Left ventricle myocardium inferior (tissue), 1 donor: ENCODE data around the gene SORCS2. TPM values are rescaled to one million over a fixed set of nuclear protein-coding genes. Genes with fewer than 3 reads are reported as not detected.

Experiments used
- DNase-seq: peaks from one replicate; pipeline ENCODE4 v3.0.0-alpha.2; 2020
- H3K27ac ChIP-seq: fragments of 200-600 bp; replicated peaks from 2 replicates; pipeline ENCODE4 v1.8.0; 2021
- H3K27me3 ChIP-seq: fragments of 200-600 bp; 2 replicates; pipeline ENCODE4 v1.8.0; 2021; ENCODE audit warnings: low read depth
- H3K36me3 ChIP-seq: fragments of 200-600 bp; 2 replicates; pipeline ENCODE4 v1.8.0; 2021
- H3K4me1 ChIP-seq: fragments of 200-600 bp; 2 replicates; pipeline ENCODE4 v1.8.0; 2021
- H3K4me3 ChIP-seq: fragments of 200-600 bp; 2 replicates; pipeline ENCODE4 v1.8.0; 2021; ENCODE audit warnings: mild to moderate bottlenecking, moderate library complexity
- H3K9me3 ChIP-seq: fragments of 200-600 bp; replicated peaks from 2 replicates; pipeline ENCODE4 v1.8.0; 2021
- CTCF ChIP-seq: fragments of 200-600 bp; IDR thresholded peaks from 2 replicates; pipeline ENCODE4 v1.8.0; 2021; ENCODE audit warnings: antibody characterized with exemption, mild to moderate bottlenecking, borderline replicate concordance
- intact Hi-C: fragments of 100-400 bp; cut with micrococcal nuclease; formaldehyde crosslinking; loops from one replicate; pipeline ENCODE4 v1.11.0; 2022
- total RNA-seq: library from RNA; stranded (reverse); fragmentation: NEBNext Ultra II Directional; extraction: Animal tissue kit (Norgen Biotek cat#: 25700); gene quantifications from one replicate; pipeline ENCODE4 v1.2.1, GENCODE V29; 2021
- donor health status: DM: no; HTN: yes; CAD: no; lungs with severe emphysema.

Gene SORCS2
- total RNA-seq, 1 donor from 2014 or later: 1.2 TPM

- H3K4me1 ChIP-seq: no peaks in the 10 kb centered on the region
- TF ChIP-seq CTCF: peak; percentile 46
- no peak overlapping the region for H3K27ac ChIP-seq
- H3K36me3 ChIP-seq: no peaks in the 10 kb centered on the region
- DNase-seq: no peak
- intact Hi-C loops: no loop called here
- no peaks in the 10 kb centered on the region for H3K9me3 ChIP-seq
- peaks cover 64% of the 10 kb centered on the region for H3K27me3 ChIP-seq
- no peak overlapping the region for H3K4me3 ChIP-seq
Measured at GRCh38 chr4:7186031-7186430, 6.3 kb upstream of the SORCS2 start.

GRCh38 chr4:7186516-7187167 is 5.7 kb upstream of the SORCS2 start:
- no peak overlapping the region for H3K27ac ChIP-seq
- H3K4me3 ChIP-seq: no peak overlapping the region
- no peak for TF ChIP-seq CTCF
- H3K27me3 ChIP-seq: peaks cover 70% of the 10 kb centered on the region
- H3K9me3 ChIP-seq: no peaks in the 10 kb centered on the region
- H3K36me3 ChIP-seq: no peaks in the 10 kb centered on the region
- H3K4me1 ChIP-seq: no peaks in the 10 kb centered on the region
- intact Hi-C loops: no loop called here
- DNase-seq: no peak

GRCh38 chr4:7187168-7187535 is 5.2 kb upstream of the SORCS2 start:
- TF ChIP-seq CTCF: no peak
- Histone ChIP-seq H3K4me1 (peaks cover 3% of the 10 kb centered on the region), H3K27me3 (peaks cover 75% of the 10 kb centered on the region), H3K4me3 (no peak overlapping the region), H3K36me3 (no peaks in the 10 kb centered on the region), H3K9me3 (no peaks in the 10 kb centered on the region), H3K27ac (no peak overlapping the region)
- DNase-seq: no peak
- intact Hi-C loops: no loop called here

- TF ChIP-seq CTCF: no peak
- peaks cover 75% of the 10 kb centered on the region for H3K27me3 ChIP-seq
- no peaks in the 10 kb centered on the region for H3K36me3 ChIP-seq
- intact Hi-C loops: no loop called here
- peaks cover 4% of the 10 kb centered on the region for H3K4me1 ChIP-seq
- no peak for DNase-seq
- H3K27ac ChIP-seq: no peak overlapping the region
- H3K9me3 ChIP-seq: no peaks in the 10 kb centered on the region
- no peak overlapping the region for H3K4me3 ChIP-seq
Measured at GRCh38 chr4:7187691-7188090, 4.6 kb upstream of the SORCS2 start.

GRCh38 chr4:7189066-7189465 is 3.3 kb upstream of the SORCS2 start:
- Histone ChIP-seq H3K27me3 (peaks cover 89% of the 10 kb centered on the region), H3K9me3 (no peaks in the 10 kb centered on the region), H3K4me3 (no peak overlapping the region), H3K27ac (no peak overlapping the region), H3K36me3 (no peaks in the 10 kb centered on the region), H3K4me1 (peaks cover 17% of the 10 kb centered on the region)
- intact Hi-C loops: no loop called here
- DNase-seq: no peak
- no peak for TF ChIP-seq CTCF
